Activated T-cell treated with anti-CD3 and anti-CD28 coated beads, Interleukin-2, amount 50 U/mL, for 4 hours (primary cell): Measurements from ENCODE around the gene PXDN. TPM values are rescaled to one million over a fixed set of nuclear protein-coding genes. Genes with fewer than 3 reads are reported as not detected.

Experiments used
- ATAC-seq, 2 donors: fragments of 200-7000 bp; cut with Tn5 transposase; one replicate each; pipeline ENCODE4 v1.10.0; 2021
- DNase-seq: peaks from one replicate; pipeline ENCODE4 v3.0.0-alpha.2; 2020
- H3K27me3 Mint-ChIP-seq: one replicate; pipeline ENCODE4 v1.8.0; 2021; ENCODE audit warnings: low read depth, mixed read lengths
- H3K36me3 Mint-ChIP-seq: one replicate; pipeline ENCODE4 v1.8.0; 2022; ENCODE audit warnings: mixed read lengths; ENCODE audit not compliant: insufficient read depth
- H3K4me1 Mint-ChIP-seq: one replicate; pipeline ENCODE4 v1.8.0; 2021; ENCODE audit warnings: low read depth, mixed read lengths
- H3K4me3 Mint-ChIP-seq: one replicate; pipeline ENCODE4 v1.8.0; 2021; ENCODE audit warnings: mild to moderate bottlenecking, moderate library complexity, mixed read lengths
- H3K9me3 Mint-ChIP-seq: one replicate; pipeline ENCODE4 v1.8.0; 2021; ENCODE audit warnings: mixed read lengths
- total RNA-seq, 3 donors: library from RNA; stranded (reverse); gene quantifications; one replicate each; pipeline ENCODE4 v1.2.1, GENCODE V29; 2021

Gene PXDN
- total RNA-seq, 3 donors from 2014 or later: 0.76 to 1.2 (median 1.2) TPM

GRCh38 chr2:1585635-1586034, 158.7 kb downstream of the PXDN start:
- no peaks in the 10 kb centered on the region for H3K36me3 Mint-ChIP-seq
- no peak overlapping the region for H3K4me3 Mint-ChIP-seq
- no peaks in the 10 kb centered on the region for H3K9me3 Mint-ChIP-seq
- peaks cover 16% of the 10 kb centered on the region for H3K27me3 Mint-ChIP-seq
- H3K4me1 Mint-ChIP-seq: no peaks in the 10 kb centered on the region
- no peak for ATAC-seq
- no peak for DNase-seq

DNA sequence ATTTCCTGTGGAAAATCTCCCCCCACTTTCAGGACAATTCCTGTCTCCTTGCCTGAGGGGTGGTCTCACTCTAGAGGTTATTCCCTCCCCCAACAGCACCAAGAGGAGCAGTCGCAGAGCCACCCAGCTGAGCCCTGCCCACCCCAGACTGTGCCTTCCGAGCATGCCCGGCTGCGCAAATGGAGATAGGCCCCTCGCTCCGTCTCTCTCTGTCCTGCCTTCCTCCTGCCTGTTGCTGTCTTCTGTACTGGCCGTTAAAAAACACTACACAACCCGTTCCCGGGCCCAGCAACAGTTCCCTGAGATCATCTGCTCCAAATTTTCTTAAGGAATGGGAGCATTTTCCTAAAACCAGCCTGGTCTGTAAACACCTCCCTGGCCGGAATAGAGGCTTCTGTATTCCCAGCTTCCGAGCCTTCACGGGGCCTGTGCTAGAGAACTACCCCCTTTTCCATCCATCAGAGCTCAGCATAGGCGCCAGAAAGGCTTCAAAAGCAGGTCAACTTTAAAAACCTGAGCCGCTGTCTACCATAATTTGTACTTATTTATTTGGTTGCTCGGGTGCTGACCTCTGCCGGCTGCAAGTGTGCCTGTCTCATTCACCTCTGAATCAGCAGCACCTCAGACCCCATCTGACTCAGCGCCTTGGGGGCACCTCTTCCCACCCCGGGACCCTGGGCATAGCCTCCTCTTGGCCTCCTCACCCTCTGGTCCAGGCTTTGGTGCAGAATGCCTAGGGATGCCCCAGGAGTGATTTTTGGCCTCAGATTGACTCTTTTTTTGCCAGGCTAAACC, 159.4 kb downstream of the PXDN start:
- Mint-ChIP-seq H3K27me3 (peaks cover 9% of the 10 kb centered on the region), H3K36me3 (no peaks in the 10 kb centered on the region), H3K4me3 (no peak overlapping the region), H3K4me1 (no peaks in the 10 kb centered on the region), H3K9me3 (no peaks in the 10 kb centered on the region)
- no peak for ATAC-seq
- DNase-seq: no peak

GRCh38 chr2:1584051-1584531, 160.2 kb downstream of the PXDN start:
- Mint-ChIP-seq H3K4me3 (no peak overlapping the region), H3K36me3 (no peaks in the 10 kb centered on the region), H3K27me3 (peaks cover 3% of the 10 kb centered on the region), H3K9me3 (no peaks in the 10 kb centered on the region), H3K4me1 (no peaks in the 10 kb centered on the region)
- DNase-seq (no peak), ATAC-seq (no peak)

DNA sequence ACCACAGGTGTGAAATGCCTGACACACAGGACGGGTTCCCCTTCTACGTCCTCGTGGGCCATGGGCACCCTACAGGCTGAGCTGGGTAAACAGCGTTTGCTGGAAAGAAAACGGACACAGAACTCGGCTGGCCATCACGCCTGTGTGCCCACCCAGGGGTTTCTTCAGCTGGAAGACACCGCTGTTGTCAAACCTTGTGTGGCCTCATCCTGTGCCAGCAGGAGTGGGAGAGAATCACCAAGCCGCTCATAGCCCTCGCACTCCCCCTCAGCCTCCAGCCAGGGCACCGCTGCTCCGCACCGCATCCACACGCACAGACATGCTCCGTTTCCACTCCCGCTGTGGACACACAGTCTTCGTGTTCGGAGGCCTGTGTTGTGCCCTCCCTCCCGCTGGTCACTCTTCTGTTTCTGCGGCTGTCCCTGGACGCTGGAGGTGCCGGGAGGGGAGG, 161.4 kb downstream of the PXDN start:
- H3K4me1 Mint-ChIP-seq: no peaks in the 10 kb centered on the region
- H3K36me3 Mint-ChIP-seq: no peaks in the 10 kb centered on the region

DNA sequence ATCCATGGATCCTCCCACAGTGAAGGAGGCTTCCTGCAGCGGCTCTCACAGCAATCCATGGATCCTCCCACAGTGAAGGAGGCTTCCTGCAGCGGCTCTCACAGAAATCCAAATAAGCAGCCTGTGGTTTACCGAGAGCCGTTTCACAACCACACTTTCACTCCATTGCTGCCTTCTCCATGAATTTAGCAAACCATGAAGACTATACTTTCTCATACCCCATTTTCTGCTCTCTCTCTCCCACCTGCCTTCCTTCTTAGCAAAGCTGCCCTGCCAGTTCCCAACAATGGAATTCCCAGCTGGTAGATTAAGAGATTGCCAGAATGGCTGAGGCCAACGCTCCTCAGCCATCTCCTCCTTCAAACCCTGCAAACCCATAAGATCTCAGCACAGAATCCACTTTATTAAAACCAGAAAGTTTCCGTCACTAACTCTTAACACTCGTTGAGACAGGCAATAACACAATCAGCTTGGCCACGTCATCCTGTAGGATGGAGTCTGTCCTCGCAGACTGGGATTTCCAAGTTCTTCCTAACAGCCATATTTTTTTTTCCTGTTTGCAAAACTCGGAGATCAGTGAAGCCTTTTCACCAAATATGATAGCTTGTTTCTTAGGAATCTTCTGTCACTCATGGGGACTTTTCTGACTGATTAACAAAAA, 162.2 kb downstream of the PXDN start:
- H3K9me3 Mint-ChIP-seq: no peaks in the 10 kb centered on the region
- no peak overlapping the region for H3K4me3 Mint-ChIP-seq
- no peak for ATAC-seq
- H3K4me1 Mint-ChIP-seq: no peaks in the 10 kb centered on the region
- H3K36me3 Mint-ChIP-seq: no peaks in the 10 kb centered on the region
- peaks cover 3% of the 10 kb centered on the region for H3K27me3 Mint-ChIP-seq
- no peak for DNase-seq

More for the DNA sequence above, 161.4 kb downstream of the PXDN start:
- H3K9me3 Mint-ChIP-seq: no peaks in the 10 kb centered on the region
- no peak for ATAC-seq
- peaks cover 3% of the 10 kb centered on the region for H3K27me3 Mint-ChIP-seq
- no peak overlapping the region for H3K4me3 Mint-ChIP-seq
- DNase-seq: no peak
